ENCODE results near the gene C1QTNF3. TPM values are rescaled to one million over a fixed set of nuclear protein-coding genes. Genes with fewer than 3 reads are reported as not detected.

The C1QTNF3 gene
- total RNA-seq, 4 donors from 2014 or later = 7.2 to 33.0 (median 11.4) TPM

DNA sequence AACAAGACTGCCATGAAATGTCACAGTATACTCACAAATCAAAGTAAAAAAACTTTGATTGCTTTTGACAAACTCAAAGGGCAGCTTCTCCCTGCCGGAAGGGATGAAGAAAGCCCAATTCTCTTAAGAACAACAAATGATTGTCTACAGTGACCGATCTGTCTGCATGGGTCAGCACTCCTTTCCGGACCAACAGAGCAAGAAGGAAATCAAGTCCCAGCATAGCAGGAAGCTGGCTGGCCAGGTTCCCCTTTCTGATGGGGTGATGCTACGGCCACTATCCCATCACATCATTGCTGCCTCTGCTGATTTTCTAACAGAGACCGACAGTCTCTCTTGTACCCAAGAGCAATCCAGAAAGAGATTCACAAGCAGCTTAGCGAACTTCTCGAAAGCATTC, 692 bp downstream of the C1QTNF3 start:
- DNase-seq = peak in 1 of 3 donors; percentile 52
- H3K36me3 ChIP-seq = no peaks in the 10 kb centered on the region
- no peaks in the 10 kb centered on the region for H3K9me3 ChIP-seq
- no peaks in the 10 kb centered on the region for H3K27me3 ChIP-seq
- no peak overlapping the region for H3K27ac ChIP-seq
- TF ChIP-seq CTCF (IDR thresholded peaks at IDR 0.05) (no peak), POLR2A (IDR thresholded peaks at IDR 0.05) (no peak)
- peaks cover 0 to 17% (median 0%) of the 10 kb centered on the region in 4 donors for H3K4me1 ChIP-seq
- H3K4me3 ChIP-seq = peak overlapping the region in 1 of 4 donors; percentile 21

DNA sequence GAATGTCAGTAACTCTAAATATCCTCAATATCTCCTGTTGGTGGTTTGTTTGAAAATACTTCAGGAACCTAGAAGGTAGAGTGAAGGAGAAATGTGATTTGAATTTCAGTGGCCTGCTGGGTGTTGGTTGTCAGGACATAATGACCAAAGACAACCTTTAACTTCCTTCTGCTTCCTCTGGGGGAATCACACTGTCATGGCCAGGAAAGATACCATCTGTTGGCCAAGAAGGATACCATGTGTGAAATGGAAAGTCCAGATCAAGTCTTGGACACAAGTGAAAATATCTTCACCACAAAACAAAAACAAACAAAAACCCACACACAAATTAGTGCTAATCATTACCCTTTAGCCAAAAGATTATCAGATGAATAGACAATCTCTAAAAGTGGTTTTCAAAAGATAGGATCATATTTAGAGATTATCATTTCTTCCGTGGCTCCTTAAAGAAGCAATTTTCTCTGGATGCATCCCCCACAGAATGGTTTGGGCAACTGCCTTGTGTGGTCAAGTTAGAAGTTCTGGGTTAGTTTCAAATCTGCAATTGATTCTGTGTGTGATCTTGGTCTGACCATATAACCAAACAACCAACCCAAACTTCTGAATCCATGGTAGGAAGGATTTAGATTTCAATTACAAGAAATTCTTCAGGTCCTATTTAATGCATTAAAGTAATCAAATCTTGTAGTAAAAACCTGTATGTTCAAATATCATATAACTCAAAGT, 1.6 kb downstream of the C1QTNF3 start:
- no peak for DNase-seq
- H3K27me3 ChIP-seq = no peaks in the 10 kb centered on the region
- no peaks in the 10 kb centered on the region for H3K36me3 ChIP-seq
- H3K27ac ChIP-seq = no peak overlapping the region
- no peak overlapping the region for H3K4me3 ChIP-seq
- H3K9me3 ChIP-seq = no peaks in the 10 kb centered on the region
- peaks cover 0 to 17% (median 0%) of the 10 kb centered on the region in 4 donors for H3K4me1 ChIP-seq
- TF ChIP-seq CTCF (IDR thresholded peaks at IDR 0.05) (no peak), POLR2A (IDR thresholded peaks at IDR 0.05) (no peak)

DNA sequence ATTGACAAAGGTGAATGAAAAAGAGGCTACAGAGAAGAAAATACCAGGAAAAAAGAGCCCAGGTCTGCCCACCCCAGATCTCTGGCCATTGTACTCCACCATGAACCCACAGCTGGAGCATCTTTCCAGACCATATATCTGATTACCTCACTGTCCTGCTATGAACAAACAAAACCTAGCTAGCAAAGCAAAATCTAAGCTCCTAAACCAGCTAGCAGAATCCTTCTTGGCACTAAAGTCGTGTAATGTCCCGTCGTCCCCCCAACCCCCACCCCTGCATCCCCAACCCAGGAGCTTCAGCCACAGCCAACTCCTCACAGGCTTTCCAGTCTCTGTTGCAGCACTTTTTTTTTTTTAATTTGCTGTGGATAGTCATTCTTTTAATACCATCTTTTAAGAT, 2.5 kb downstream of the C1QTNF3 start:
- no peak overlapping the region for H3K27ac ChIP-seq
- H3K36me3 ChIP-seq = no peaks in the 10 kb centered on the region
- H3K9me3 ChIP-seq = no peaks in the 10 kb centered on the region
- no peaks in the 10 kb centered on the region for H3K27me3 ChIP-seq
- no peak for TF ChIP-seq CTCF (IDR thresholded peaks at IDR 0.05)
- TF ChIP-seq POLR2A (IDR thresholded peaks at IDR 0.05) = no peak
- no peak overlapping the region for H3K4me3 ChIP-seq
- H3K4me1 ChIP-seq = peaks cover 0 to 17% (median 0%) of the 10 kb centered on the region in 4 donors
- DNase-seq = no peak

GRCh38 chr5:34039398-34040157, 3.4 kb downstream of the C1QTNF3 start:
- H3K27me3 ChIP-seq = no peaks in the 10 kb centered on the region
- H3K4me3 ChIP-seq = no peak overlapping the region
- peaks cover 0 to 17% (median 0%) of the 10 kb centered on the region in 4 donors for H3K4me1 ChIP-seq
- DNase-seq = no peak
- no peak overlapping the region for H3K27ac ChIP-seq
- no peaks in the 10 kb centered on the region for H3K36me3 ChIP-seq
- no peaks in the 10 kb centered on the region for H3K9me3 ChIP-seq
- TF ChIP-seq POLR2A (IDR thresholded peaks at IDR 0.05) (no peak), CTCF (IDR thresholded peaks at IDR 0.05) (no peak)

DNA sequence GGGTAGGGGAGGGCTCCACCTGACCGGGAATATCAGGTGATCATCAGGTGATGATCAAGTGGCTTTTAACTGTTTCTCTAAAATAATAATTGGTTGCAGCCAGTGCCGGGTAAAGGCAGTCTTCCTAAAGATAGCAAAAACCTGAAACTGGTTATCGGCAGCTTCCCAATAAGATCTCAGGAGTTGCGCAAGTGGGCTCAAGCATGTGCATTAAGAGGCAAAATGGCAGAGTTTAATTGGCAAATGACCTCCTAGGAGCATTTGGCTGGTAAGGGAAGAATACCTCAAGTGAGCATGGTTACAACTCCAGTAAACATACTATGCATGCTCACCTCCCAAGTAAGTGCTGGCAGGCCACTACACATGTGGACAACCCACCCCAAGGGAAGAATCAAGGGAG, 4.2 kb downstream of the C1QTNF3 start:
- TF ChIP-seq CTCF (IDR thresholded peaks at IDR 0.05) (no peak), POLR2A (IDR thresholded peaks at IDR 0.05) (no peak)
- Histone ChIP-seq H3K4me1 (peaks cover 0 to 12% (median 0%) of the 10 kb centered on the region in 4 donors), H3K27me3 (no peaks in the 10 kb centered on the region), H3K4me3 (no peak overlapping the region), H3K9me3 (no peaks in the 10 kb centered on the region), H3K27ac (no peak overlapping the region), H3K36me3 (no peaks in the 10 kb centered on the region)
- no peak for DNase-seq
